OCI-LY7 (cell line): Measurements from ENCODE around the gene TWSG1. TPM values are rescaled to one million over a fixed set of nuclear protein-coding genes. Genes with fewer than 3 reads are reported as not detected.

Source experiments
- BruUV-seq: library from RNA; stranded (reverse); fragments of 400-500 nt; replicated peaks from 2 replicates; lab custom pipeline; 2021; lab: Mats Ljungman, UMichigan
- CTCF ChIA-PET: fragments of 300-600 bp; sonication (Branson Sonifier 250); formaldehyde crosslinking; loops from one replicate; lab custom pipeline; 2022; ENCODE audit warnings: antibody characterized with exemption; ENCODE audit not compliant: unreplicated experiment; lab: Charles Lee
- POLR2A ChIA-PET: fragments of 300-600 bp; sonication (Branson Sonifier 250); formaldehyde crosslinking; loops from one replicate; lab custom pipeline; 2022; ENCODE audit warnings: antibody characterized with exemption; lab: Charles Lee
- DNase-seq: peaks from one replicate; pipeline ENCODE4 v3.0.0-alpha.2; 2015; ENCODE audit warnings: low spot score
- H2AFZ ChIP-seq: fragments of 200-600 bp; sonication (generic), shearing (Covaris generic); 2 replicates; pipeline ENCODE4 v1.6.1; 2014; ENCODE audit warnings: mild to moderate bottlenecking, antibody characterized with exemption, low read length, moderate library complexity
- H3K27ac ChIP-seq: fragments of 200-600 bp; sonication (generic); 2 replicates; pipeline ENCODE4 v1.5.1; 2014; ENCODE audit warnings: mixed run types, low read depth, mild to moderate bottlenecking, moderate library complexity, low read length, inconsistent platforms; ENCODE audit not compliant: poor library complexity, severe bottlenecking
- H3K36me3 ChIP-seq: fragments of 200-600 bp; sonication (generic); 2 replicates; pipeline ENCODE4 v1.6.1; 2014; ENCODE audit warnings: mild to moderate bottlenecking, antibody characterized with exemption, low read length, moderate library complexity, mixed read lengths; ENCODE audit not compliant: insufficient read depth
- H3K4me1 ChIP-seq: fragments of 200-600 bp; sonication (generic); 2 replicates; pipeline ENCODE4 v1.5.1; 2014; ENCODE audit warnings: mild to moderate bottlenecking, low read length; ENCODE audit not compliant: insufficient read depth, poor library complexity, severe bottlenecking
- H3K4me2 ChIP-seq: fragments of 200-600 bp; sonication (generic); 2 replicates; pipeline ENCODE4 v1.6.1; 2014; ENCODE audit warnings: mild to moderate bottlenecking, low read length
- H3K4me3 ChIP-seq: fragments of 200-600 bp; sonication (generic); 2 replicates; pipeline ENCODE4 v1.5.1; 2014; ENCODE audit warnings: mild to moderate bottlenecking, low read depth, low read length; ENCODE audit not compliant: poor library complexity, severe bottlenecking
- H3K79me2 ChIP-seq: fragments of 200-600 bp; sonication (generic); 2 replicates; pipeline ENCODE4 v1.6.1; 2016; ENCODE audit warnings: low read depth, mild to moderate bottlenecking, low read length, moderate library complexity, mixed read lengths; ENCODE audit not compliant: insufficient read depth
- H3K9me2 ChIP-seq: fragments of 200-600 bp; sonication (generic); 2 replicates; pipeline ENCODE4 v1.6.1; 2016; ENCODE audit warnings: mild to moderate bottlenecking, low read length, mixed read lengths; ENCODE audit not compliant: insufficient read depth
- H3K9me3 ChIP-seq: fragments of 200-600 bp; sonication (generic); 2 replicates; pipeline ENCODE4 v1.6.1; 2014; ENCODE audit warnings: mild to moderate bottlenecking, mixed run types, low read length, mixed read lengths
- H4K20me1 ChIP-seq: fragments of 200-600 bp; sonication (generic); 2 replicates; pipeline ENCODE4 v1.6.1; 2014; ENCODE audit warnings: mild to moderate bottlenecking, antibody characterized with exemption, low read length, moderate library complexity, mixed read lengths; ENCODE audit not compliant: insufficient read depth
- CTCF ChIP-seq: fragments of 200-600 bp; sonication (generic); conservative IDR thresholded peaks from 2 replicates; pipeline ENCODE4 v1.5.1; 2014; ENCODE audit warnings: mild to moderate bottlenecking, antibody characterized with exemption, low read length, moderate library complexity, mixed read lengths
- EZH2phosphoT487 ChIP-seq: fragments of 200-600 bp; sonication (generic); IDR thresholded peaks from 2 replicates; pipeline ENCODE4 v1.6.1; 2018; ENCODE audit warnings: low read depth, borderline replicate concordance, mild to moderate bottlenecking, mixed run types, antibody characterized with exemption, low read length, moderate library complexity, mixed read lengths
- intact Hi-C: fragments of 100-400 bp; cut with micrococcal nuclease; formaldehyde crosslinking; loops from one replicate; pipeline ENCODE4 v1.10.0; 2022; ENCODE audit not compliant: unreplicated experiment
- total RNA-seq, 2 experiments: library from RNA; depleted of rRNA in 1 of 2; stranded (reverse); fragments of >200 nt in 1 of 2; shearing (Covaris generic) in 1 of 2; gene quantifications; 2 replicates each; pipeline ENCODE4 v1.2.3, GENCODE V29; 2014 to 2022

TWSG1 gene
- total RNA-seq, 2 experiments from 2014 or later, result 7.5 to 10.9 TPM

- Histone ChIP-seq H3K79me2 (no peaks in the 10 kb centered on the region), H3K4me3 (no peak overlapping the region), H3K9me3 (no peaks in the 10 kb centered on the region), H3K9me2 (no peaks in the 10 kb centered on the region), H3K4me2 (no peak overlapping the region), H4K20me1 (no peaks in the 10 kb centered on the region), H3K4me1 (no peaks in the 10 kb centered on the region), H3K27ac (no peak overlapping the region), H2AFZ (no peak overlapping the region), H3K36me3 (no peaks in the 10 kb centered on the region)
- no peak for DNase-seq
- no peak for TF ChIP-seq EZH2phosphoT487
- no peak for TF ChIP-seq CTCF
- BruUV-seq, result no TSS peak
- intact Hi-C loops, result no loop called here
- ChIA-PET CTCF (no interaction called here), POLR2A (no interaction called here)
Measured at GRCh38 chr18:9387891-9388290, 53.3 kb downstream of the TWSG1 start.

- Histone ChIP-seq H3K4me3 (no peak overlapping the region), H3K4me2 (no peak overlapping the region), H3K9me2 (no peaks in the 10 kb centered on the region), H3K79me2 (no peaks in the 10 kb centered on the region), H4K20me1 (no peaks in the 10 kb centered on the region), H3K9me3 (no peaks in the 10 kb centered on the region), H3K36me3 (no peaks in the 10 kb centered on the region), H3K4me1 (no peaks in the 10 kb centered on the region), H3K27ac (no peak overlapping the region), H2AFZ (no peak overlapping the region)
- no peak for DNase-seq
- BruUV-seq, result no TSS peak
- POLR2A ChIA-PET, result no interaction called here
- no peak for TF ChIP-seq EZH2phosphoT487
- no peak for TF ChIP-seq CTCF
- CTCF ChIA-PET, result no interaction called here
- intact Hi-C loops, result no loop called here
Measured at GRCh38 chr18:9389706-9390105, 55.1 kb downstream of the TWSG1 start.

GRCh38 chr18:9392726-9393125 is 58.2 kb downstream of the TWSG1 start:
- CTCF ChIA-PET, result no interaction called here
- POLR2A ChIA-PET, result interaction anchor here (0.6 to 1.9 kb wide), 3 partner anchors 17 to 351 kb away, joined by 3 to 7 read pairs (median 3); no protein-coding TSS in a partner anchor
- no peak overlapping the region for H3K27ac ChIP-seq

More at GRCh38 chr18:9392726-9393125, 58.2 kb downstream of the TWSG1 start:
- no peaks in the 10 kb centered on the region for H3K79me2 ChIP-seq
- H3K9me3 ChIP-seq, result no peaks in the 10 kb centered on the region
- no TSS peak for BruUV-seq
- TF ChIP-seq CTCF (no peak; the same call in 1 of the 2 replicates), EZH2phosphoT487 (no peak)
- H3K4me2 ChIP-seq, result no peak overlapping the region
- H3K4me1 ChIP-seq, result no peaks in the 10 kb centered on the region
- no peaks in the 10 kb centered on the region for H4K20me1 ChIP-seq
- DNase-seq, result peak; percentile 5
- H3K36me3 ChIP-seq, result no peaks in the 10 kb centered on the region
- H3K4me3 ChIP-seq, result no peak overlapping the region
- H3K9me2 ChIP-seq, result no peaks in the 10 kb centered on the region
- intact Hi-C loops, result no loop called here
- no peak overlapping the region for H2AFZ ChIP-seq
